Left renal cortex interstitium (tissue), 4 donors: ENCODE measurements around the gene ADGRL3. TPM values are rescaled to one million over a fixed set of nuclear protein-coding genes. Genes with fewer than 3 reads are reported as not detected.
A peak's percentile ranks its signal among the peaks of the same experiment; 100 is the strongest.

Experiments
- DNase-seq, 4 donors: peaks; one replicate each; pipeline ENCODE4 v3.0.0-alpha.2; 2013; ENCODE audit warnings: low read depth in 4 of 4, low spot score in 2 of 4, missing footprints in 1 of 4
- polyA plus RNA-seq, 4 donors: library from polyadenylated mRNA; unstranded; fragments of 120-200 nt; gene quantifications; one replicate each; pipeline ENCODE4 v1.2.1, GENCODE V29; 2013; ENCODE audit not compliant: insufficient read length in 4 of 4

Gene ADGRL3
- polyA plus RNA-seq, 4 donors, result 23.7 to 27.9 (median 24.9) TPM

DNA sequence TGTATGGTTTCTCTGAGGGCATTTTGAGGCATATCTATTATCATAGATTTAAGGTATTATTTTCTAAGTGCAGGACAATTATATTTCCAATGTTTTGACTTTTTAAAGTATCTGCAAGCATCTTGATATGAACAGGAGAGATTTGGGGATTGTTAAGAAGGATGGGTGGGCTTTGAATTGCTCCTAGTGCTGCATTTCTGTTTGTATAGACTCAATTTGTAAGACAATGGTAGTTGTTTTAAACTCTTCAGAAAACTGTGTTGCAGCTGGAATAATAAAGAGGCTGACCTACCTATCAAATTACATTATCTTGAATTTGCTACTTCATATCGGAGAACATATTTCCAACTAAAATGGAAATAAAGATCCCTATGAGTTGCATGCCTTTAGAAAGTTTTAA lies 570.3 kb downstream of the ADGRL3 start:
- DNase-seq, result no peak

DNA sequence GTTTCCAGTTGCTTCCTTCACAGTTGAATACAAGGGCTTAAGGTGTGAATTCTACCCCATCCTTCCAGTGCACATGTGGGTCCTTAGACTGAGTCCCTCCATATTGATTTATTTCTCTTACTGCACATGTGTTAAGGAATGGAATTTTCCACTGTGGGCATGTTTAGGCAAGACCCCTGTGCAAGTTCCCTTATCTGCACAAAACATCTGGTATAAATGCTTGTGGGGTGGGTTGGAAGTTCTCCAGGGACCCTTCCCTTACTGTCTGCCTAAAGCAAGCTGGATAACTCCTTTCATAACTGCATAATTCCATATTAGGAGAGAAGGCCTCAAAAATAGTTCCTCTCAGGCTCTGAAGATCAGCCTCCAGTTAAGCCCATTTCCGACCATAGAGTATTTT lies 570.9 kb downstream of the ADGRL3 start:
- DNase-seq, result no peak

DNA sequence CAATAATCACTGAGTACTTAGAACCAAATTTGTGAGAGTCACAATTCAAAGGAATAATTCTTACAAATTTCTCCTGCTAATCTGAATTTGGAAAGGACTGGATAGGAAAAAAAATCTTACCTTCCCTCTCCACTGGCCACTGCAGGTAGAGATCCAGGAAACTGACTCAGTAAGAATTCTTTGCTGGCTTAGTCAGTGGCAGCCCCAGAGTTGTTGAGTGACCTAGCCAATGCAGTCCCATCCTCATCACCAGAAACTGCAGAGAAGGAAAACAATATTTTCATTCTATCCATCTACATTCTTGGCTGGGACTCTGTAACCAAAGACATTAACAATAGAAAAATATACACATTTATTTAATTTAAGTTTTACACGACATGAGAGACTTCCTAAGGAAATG lies 572.0 kb downstream of the ADGRL3 start:
- DNase-seq, result no peak

DNA sequence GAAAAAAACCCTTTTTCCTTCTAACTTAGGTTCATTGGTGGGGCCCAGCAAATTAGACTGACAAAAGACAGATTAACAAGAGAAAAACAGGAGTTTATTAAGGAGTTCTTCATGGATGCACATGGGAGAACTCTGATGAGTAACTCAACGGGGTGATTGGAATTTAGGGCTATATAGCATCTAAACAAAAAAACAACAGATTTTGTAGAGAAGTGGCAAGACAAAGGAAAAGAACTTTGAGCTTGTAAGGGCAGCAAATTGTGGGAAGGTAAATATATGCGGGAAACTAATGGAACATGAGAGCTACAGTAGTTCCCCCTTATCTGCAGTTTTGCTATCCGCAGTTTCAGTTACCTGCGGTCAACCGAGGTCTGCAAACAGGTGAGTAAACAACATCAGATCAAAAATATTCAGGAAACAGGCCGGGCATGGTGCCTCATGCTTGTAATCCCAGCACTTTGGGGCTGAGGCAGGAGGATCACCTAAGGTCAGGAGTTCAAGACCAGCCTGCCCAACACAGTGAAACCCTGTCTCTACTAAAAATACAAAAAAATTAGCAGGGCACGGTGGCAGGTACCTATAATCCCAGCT lies 573.6 kb downstream of the ADGRL3 start:
- no peak for DNase-seq

DNA sequence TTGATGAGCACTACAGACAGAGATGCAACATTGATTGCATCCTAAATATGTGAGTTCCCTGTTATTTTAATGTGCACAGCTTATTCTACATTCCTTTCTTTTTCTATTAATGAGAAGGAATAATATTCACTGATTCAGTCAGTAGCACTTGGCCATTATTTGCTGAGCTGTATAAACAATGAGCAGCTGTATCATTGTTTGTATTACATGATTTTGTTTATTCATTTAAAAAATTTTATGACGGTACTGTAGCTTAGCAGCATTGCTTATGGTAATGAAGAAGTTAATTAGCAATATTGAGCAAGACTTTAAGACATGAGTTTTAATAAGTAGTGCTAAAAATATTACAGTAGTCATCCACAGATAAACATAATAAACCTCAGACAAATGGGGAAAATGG lies 582.0 kb downstream of the ADGRL3 start:
- DNase-seq, result no peak

DNA sequence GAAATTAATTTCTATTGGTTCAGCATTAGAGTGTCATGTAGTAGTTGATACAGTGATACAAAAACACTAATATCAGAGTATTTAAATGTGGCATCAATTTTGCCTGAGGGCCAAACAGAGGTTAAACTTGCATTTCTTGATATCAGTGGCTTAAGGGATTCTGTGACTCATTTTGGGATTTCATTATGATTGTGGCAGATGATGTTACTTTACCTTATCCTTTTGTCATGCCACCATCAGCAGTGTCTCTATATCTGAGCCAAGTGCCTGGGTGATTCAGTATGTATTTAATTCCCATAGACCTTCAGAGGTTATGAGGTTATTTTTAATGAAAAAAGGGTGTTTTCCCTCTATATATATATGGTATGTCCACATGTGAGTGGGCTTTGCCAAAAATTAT lies 582.9 kb downstream of the ADGRL3 start:
- DNase-seq, result no peak

DNA sequence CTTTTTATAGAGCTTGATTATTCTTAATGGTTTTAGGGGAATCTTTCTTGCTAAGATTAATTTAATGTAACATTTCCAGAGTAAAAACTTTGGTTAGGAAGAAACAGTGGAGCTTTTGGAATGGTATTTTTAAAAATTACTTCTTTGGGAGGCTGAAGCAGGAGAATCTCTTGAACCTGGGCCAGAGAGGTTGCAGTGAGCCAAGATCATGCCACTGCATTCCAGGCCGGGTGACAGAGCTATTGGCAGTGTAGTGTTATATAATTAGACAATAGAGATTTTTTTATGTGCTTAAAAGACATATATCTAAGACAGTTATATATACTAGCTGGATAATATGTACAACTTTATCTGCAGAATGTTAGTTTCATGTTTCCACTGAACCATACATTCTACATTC lies 585.6 kb downstream of the ADGRL3 start:
- DNase-seq, result no peak

DNA sequence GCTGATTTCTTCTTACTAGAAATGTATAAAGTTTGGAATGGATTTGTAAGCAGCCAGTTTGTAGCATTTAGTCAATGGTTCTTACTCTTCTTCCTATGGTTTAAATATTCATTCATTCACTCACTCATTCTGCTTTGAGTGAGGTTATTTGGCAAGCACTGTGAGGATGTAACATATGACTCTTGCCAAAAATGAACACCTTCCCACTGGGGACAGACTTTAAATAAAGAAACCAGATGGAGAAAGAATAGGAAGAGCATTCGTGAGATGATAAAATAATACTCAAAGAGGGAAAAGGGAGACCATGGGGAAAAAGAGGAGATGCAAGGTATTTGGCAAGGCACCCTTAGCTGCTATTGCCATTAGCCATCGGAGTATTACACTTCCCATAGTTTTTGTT lies 586.1 kb downstream of the ADGRL3 start:
- no peak for DNase-seq

DNA sequence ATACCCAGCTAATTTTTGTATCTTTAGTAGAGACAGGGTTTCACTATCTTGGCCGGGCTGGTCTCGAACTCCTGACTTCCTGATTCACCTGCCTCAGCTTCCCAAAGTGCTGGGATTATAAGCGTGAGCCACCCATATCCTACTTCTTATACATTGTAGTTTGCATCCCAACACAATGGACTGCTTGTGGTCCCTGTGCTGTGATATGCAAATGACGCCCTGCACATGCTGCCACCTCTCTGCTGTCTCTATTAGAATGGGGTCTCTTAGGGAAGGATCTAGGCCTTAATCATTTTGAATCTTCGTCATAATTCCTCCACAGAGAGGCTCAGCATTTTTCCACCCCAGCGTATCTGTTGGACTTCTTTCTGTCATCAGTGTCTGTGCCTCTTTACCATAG lies 595.9 kb downstream of the ADGRL3 start:
- DNase-seq, result no peak

DNA sequence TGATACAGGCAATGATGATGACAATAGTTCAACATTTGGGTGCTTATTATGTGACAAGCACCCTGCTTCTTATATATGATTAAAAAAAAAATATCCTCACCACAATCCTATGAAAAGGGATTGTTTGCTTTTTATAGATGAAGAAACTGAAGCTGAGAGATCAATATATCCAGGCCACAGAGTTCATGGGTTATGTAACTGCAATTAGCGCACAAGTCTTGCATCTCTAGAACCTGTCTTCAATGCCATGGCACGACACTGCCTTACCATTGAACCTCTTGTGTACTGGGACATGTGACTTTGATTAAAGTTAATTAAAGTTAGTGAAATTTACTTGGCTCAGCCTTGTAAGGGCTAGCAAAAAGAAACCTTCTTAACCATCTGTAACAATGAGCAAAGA lies 599.7 kb downstream of the ADGRL3 start:
- DNase-seq, result no peak

DNA sequence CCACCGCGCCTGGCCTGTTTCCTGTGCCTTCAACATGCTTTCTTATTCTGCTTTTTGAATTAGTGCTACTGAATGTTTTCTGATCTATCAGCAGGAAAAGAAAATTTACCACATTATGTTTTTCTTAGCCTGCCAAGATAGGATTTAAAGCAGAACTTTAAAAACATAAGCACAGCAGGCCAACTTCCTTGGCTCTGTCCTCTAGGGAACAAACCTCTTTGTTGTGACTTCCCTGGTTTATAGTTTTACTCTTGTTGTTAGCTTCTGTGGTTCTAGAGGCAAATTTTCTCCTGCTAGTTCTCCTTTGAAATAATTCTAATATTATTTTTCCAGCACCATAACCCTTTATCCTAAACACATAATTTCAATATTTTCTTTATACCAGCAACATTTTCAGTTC lies 605.1 kb downstream of the ADGRL3 start:
- DNase-seq, result no peak

DNA sequence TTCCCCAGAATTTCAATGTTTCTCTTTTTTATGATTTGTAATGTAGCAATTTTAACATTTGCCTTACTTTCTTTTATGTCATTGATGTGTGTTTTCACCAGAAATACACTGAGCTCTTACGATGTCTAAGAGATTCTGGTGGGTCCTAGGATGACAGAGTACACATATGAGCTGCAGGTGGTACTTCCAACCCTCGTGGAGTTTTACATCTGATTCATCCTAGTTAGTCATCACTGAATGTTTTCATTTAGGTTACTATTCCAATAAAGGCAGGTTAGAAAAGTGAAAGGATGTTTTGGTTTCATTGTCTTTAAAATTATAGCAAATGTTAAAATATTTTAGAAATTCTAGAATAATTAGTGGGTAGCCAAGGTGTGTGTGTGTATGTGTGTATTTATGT lies 605.9 kb downstream of the ADGRL3 start:
- DNase-seq, result no peak

DNA sequence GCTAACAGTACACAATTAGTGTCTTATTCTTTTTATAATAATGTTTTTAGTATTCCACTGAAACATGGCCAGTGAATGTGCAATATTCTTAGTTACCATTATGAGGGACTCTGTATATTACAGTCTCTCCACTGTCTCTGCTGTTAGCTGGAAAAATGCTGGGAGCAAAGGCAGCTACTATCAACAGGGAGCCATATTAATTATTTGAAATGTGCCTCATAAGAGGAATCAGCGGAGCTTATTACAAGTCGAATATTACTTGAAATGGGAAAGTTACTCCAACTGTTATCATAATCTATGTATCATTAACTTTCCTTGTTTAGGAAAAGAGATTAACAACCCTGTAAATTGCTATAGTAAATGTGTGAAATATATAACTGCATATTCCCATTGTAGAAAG lies 612.0 kb downstream of the ADGRL3 start:
- no peak for DNase-seq

DNA sequence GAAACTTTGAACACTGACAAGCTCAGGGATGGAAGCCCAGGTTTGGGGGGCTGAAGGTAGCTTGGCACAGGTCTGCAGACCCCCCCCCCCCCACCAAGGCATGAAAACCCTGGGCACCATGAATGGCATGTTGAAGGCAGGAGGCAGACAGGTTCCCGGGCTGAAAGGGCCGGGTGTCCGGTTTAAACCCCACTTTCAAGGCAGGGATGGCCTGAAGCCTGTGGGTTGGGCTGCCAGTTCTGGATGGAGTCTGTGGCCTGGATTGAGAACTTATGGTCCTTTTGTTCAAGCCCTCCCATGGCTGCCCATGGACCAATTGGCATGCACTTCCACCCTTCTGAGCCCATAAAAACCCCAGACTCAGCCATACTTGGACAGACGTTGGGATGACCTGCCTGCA lies 616.9 kb downstream of the ADGRL3 start:
- no peak for DNase-seq

DNA sequence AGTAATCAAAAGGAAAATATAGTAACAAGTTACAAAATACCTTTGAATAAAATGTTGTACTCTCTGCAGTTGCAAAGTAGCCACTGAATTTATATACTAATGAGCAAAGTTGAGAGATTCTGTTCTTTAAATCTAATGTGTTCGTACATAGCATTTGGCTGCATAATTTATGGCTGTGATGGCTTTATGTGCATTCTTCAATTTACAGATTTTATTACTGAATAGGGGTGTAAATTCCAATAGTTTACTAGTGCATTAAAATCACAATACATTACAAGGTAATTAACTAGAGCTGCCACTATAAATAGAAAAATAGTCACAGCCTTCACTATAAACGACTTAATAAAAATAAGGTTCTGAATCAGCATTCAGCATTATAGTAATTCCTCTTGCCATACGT lies 620.0 kb downstream of the ADGRL3 start:
- DNase-seq, result peak in 2 of 4 donors; percentile 21 to 41

DNA sequence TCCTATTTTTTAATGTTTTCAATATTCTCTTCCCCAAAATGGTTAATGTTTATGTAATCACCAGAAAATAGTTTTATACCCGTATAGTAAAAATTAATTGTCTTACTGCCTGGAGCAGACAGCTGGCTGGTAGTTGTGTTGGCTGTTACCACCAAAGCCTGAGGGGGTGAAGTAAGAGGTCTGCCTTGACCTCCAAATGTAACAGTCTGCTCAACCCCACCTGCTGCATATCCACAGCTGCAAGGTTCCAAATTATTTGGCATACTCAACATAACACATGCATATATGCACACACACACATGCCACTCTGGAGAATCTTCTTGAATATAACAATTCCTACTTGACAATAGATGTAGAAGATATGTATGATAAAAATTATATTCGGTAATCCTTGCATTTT lies 624.3 kb downstream of the ADGRL3 start:
- no peak for DNase-seq

DNA sequence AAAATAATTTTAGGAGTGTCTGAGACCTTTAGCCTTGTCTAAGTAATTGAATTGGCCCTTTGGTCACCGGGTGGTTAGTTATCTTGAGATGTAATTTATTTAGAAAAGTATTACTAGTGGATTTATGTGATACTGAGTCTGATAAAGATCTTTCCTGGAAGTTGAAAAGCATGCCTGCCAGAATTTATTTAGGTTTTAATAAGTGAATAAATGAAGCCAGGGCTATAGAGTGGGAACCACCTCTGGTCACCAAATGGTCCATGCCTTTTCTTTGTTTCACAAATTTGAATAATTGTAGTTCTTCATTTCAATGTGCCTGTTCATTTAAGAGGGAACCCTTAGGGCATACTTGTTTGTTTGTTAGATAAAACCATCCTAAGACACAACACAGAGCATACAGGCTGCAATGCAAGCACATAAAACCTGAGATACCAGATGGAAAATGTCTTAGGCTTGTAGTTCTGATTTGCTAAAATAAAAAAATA lies 627.8 kb downstream of the ADGRL3 start:
- peak in 1 of 4 donors; percentile 9 for DNase-seq

DNA sequence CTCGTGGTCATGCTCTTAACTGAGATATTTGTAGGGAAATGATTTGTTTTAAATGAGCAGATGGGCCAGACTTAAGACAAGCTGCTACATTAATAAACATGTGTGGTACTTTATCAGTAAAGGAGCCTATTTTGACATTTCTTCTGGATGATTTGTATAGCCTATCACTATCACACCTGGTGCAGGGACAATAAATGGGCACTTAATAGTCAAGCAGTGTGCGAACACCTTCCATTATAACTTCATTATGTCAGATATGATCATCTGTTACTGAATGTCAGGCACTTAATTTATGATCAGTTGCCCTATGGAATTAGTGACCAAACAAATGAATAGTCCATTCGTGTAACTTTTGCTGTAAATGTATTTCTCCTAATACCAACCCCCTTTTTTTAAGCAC lies 628.8 kb downstream of the ADGRL3 start:
- DNase-seq, result no peak

DNA sequence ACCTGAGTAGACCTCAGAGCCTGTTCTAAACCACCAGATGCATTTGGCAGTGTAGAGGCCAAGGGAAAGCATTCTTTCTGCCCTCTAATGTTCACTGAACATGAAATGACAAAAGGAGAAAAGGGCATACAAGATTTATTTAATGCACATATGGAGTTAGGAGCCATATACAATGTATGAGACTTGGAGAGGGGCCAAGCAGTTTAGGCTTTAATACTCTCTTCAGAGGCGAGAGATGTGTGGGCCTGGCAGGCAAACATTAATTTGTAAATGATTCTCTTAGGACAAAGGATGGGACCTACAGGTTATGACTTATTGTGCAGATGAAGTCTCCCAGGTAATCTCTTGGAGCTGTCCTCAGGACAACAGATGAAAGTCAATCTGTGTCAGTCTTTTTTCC lies 631.9 kb downstream of the ADGRL3 start:
- no peak for DNase-seq

DNA sequence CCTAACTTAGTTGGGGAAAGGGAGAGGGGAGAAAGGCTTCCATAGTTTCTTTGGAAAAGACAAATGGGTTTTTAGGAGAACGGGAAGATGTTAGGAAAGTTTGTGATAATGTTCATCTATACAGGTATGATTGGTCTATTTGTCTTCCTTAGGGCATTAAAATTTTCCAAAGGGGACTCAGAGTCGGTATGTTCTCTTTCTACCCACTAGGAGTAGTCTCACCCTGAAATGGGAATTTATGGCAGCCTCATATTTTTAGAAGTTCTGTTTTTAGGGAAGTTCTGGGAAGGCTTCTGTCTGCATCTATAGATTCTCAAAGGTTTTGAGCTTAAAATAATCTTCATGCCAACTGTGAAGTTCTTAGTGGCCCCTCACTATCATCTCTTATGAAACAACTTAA lies 637.3 kb downstream of the ADGRL3 start:
- DNase-seq, result no peak

DNA sequence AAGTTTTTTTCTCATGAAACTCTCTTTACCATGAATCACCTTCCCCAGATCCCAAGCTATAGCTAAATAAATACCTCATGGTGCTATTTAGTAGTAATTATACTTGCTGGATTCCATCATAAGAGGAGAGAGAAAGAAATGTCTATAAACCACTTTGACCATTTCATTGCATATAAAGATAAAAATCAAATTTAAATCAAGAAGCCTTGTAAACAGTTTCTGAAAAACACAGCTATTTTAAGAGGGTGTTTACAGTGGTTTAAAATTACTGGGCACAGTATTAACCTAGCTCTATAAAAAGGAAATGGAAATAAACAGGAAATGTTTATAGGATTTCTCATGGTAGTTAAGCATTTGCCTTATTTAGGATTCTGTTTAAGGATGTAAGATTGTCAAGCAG lies 637.9 kb downstream of the ADGRL3 start:
- DNase-seq, result no peak

DNA sequence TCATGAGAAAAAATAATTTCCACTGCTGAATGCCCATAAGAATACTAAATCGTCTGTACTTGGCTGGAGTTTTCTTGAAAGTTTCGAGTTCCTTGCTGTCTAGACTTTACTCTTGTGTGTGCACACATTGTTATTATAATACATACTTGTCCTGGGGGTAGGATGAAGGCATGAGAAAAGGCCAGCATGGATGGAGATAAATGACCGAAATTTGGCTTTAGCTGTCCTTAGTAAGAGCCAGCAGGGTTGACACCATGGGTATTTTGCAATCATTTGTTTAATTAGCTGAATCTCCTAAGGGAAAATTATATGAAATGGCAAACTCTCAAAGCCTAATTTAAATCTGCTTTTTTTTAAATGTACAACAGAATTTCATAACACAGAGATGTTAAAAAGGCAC lies 641.6 kb downstream of the ADGRL3 start:
- no peak for DNase-seq

DNA sequence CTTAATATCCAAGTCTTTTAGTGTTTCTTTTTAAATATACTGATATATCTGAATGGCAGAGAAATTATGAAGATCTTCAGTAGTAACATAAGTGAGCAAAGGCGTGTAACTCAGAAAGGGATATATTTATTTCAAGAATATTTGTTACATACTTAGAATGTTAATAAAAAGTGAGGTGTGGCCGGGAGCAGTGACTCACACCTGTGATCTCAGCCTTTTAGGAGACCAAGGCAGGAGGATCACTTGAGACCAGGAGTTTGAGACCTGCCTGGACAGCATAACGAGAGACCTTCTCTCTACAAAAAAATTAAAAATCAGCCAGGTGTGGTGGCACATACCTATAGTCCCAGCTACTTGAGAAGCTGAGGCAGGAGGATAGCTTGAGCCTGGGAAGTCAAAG lies 651.0 kb downstream of the ADGRL3 start:
- no peak for DNase-seq
